Stimulated activated CD4-positive, alpha-beta T cell treated with anti-CD3 and anti-CD28 coated beads, Interleukin-2, amount 100 ng/mL, for 24 hours (primary cell): ENCODE data around the gene SEC24D.

Experiments used
- DNase-seq, 2 donors: peaks; one replicate each; pipeline ENCODE4 v3.0.0-alpha.2; 2020

SEC24D gene

DNA sequence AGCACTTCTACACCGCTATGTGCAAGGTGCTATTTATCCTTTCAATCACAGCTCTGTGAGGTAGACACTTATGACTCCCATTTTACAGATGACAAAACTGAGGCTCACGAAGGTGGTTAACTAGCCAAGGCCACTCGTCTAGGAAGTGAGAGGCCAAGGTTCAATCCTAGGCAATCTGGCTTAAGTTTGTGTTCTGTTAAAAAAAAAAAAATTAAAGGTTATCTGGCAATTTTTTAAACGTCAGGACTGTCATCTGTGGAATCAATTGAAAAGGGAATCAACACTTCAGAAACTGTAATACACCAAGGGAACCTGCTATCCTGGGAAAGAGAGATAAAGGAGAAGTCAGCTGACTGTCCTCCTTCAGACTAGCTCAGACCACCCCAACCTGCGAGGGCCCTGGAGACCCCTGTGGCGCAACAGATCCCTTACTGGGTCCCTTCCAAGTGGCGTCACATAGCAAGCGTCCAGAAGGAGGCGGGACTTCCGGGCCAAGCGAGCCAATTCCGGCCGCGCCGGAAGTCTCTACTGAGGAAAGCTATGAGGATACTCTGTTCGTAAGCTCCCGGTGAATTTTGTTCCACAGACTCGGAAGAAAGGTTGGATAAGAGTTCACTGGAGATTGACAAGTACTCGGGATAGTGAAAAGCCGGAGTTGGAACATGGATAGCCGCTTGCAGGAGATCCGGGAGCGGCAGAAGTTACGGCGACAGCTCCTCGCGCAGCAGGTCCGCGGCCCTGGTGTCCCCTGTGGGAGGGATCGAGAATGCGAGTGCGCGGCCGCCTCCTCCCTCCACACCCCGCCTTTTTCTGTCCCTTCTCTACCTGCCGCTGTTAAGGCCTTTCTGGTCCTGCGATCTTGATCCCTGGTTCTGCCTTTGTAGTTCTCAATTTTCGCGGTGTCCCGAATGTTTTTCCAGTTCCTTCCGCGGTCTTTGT is 150.8 kb downstream of the SEC24D start, which contains the start of gene METTL14:
TSS of gene METTL14 (plus strand) at position 520 of the 939 bp plus-strand sequence. CDS start at position 663, 143 bp downstream.
- DNase-seq = peak; percentile 91

GRCh38 chr4:118683513-118683912 is 152.4 kb downstream of the SEC24D start:
- no peak for DNase-seq

GRCh38 chr4:118682928-118683327 is 153.0 kb downstream of the SEC24D start:
- no peak for DNase-seq

DNA sequence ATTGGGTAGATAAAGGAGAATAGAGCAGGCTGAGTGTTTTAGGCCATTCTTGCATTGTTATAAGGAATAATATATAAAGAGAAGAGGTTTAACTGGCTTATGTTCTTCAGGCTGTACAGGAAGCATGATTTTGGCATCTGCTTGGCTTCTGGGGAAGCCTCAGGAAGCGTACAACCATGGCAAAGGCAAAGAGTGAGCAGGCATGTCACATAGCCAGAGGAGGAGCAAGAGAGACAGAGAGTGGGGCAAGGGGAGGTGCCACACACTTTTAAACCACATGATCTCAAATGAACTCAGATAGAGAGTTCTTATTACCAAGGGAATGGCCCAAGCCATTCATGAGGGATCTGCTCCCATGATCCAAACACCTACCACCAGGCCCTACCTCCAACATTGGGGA is 155.1 kb downstream of the SEC24D start:
- no peak for DNase-seq

- no peak for DNase-seq
These were observed 159.8 kb downstream of the SEC24D start for GRCh38 chr4:118676128-118676527.
